ENCODE data around the gene SVIL. TPM values are rescaled to one million over a fixed set of nuclear protein-coding genes. Genes with fewer than 3 reads are reported as not detected.

The SVIL gene
- total and polyA plus RNA-seq, 2 of the 13 experiments (the other 11 are each of a cell fraction or from before 2014, with no cell fraction given) = 3.9 to 12.1 TPM

DNA sequence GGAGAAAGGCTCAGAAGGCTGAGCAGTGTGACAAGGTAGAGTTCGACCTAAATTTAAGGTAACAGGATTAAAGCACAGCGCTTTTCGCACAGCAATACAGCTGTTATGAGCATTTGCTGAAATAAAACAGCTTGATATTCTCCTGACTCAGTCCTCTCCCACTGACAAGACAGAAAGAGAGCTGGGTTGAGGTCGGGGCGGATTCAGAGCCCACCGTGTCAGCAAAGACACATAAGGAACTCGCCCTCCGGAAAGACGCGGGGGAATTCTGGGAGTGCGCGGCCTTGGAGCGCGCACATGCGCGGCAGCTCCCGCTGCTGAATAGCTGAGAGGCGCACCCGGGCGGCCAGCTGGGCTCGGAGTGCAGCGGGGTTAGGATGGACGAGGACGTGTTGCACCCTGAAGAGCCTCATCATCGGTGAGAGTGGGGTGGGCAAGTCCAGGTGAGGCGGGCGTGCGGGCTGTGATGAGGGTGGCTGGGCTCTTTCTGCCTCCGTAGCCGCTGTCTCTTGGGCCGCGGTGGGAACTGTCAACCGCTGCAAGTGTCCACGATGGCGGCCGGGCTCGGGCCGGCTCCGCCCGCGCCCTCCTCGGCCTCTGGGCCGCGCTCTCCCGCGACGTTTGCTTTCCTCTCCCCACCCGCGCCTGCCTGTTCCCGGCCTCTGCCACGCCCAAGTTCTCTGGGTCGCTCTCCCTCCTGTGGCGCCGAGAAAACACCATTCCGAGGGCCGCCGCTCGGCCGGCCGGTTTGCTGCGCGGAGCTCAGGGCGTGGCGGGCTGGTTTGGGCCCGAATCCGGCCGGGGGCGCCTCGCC is 225.3 kb downstream of the SVIL start (continued):
- TF ChIP-seq ERF (CRISPR knock-in tag; IDR thresholded peaks at IDR 0.05) = peak; percentile 82; the same call in 1 of the 2 replicates
- peak; percentile 75; the same call in 1 of the 2 replicates for TF ChIP-seq KDM3A (CRISPR knock-in tag; IDR thresholded peaks at IDR 0.05; ENCODE audit: low read depth)
- TF ChIP-seq ZNF709 (CRISPR knock-in tag; IDR thresholded peaks at IDR 0.05) = peak; percentile 65; the same call in 1 of the 2 replicates
- TF ChIP-seq SMAD3 (CRISPR knock-in tag; IDR thresholded peaks at IDR 0.05) = no peak
- peak; percentile 80; the same call in 1 of the 2 replicates for TF ChIP-seq KAT7 (CRISPR knock-in tag; IDR thresholded peaks at IDR 0.05; ENCODE audit: borderline replicate concordance)
- peak; percentile 81 for TF ChIP-seq ZSCAN31 (CRISPR knock-in tag; IDR thresholded peaks at IDR 0.05; ENCODE audit: low read depth)
- TF ChIP-seq FOXO1 (CRISPR knock-in tag; IDR thresholded peaks at IDR 0.05) = peak; percentile 30; the same call in 1 of the 2 replicates
- TF ChIP-seq, protein P1, sequence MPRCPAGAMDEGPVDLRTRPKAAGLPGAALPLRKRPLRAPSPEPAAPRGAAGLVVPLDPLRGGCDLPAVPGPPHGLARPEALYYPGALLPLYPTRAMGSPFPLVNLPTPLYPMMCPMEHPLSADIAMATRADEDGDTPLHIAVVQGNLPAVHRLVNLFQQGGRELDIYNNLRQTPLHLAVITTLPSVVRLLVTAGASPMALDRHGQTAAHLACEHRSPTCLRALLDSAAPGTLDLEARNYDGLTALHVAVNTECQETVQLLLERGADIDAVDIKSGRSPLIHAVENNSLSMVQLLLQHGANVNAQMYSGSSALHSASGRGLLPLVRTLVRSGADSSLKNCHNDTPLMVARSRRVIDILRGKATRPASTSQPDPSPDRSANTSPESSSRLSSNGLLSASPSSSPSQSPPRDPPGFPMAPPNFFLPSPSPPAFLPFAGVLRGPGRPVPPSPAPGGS (CRISPR knock-in tag; IDR thresholded peaks at IDR 0.05) = peak; percentile 84; the same call in 1 of the 2 replicates
- TF ChIP-seq ZNF556 (CRISPR knock-in tag; IDR thresholded peaks at IDR 0.05; ENCODE audit: borderline replicate concordance) = peak; percentile 62; the same call in 1 of the 2 replicates
- TF ChIP-seq MEF2D (CRISPR knock-in tag; IDR thresholded peaks at IDR 0.05) = peak; percentile 64; the same call in 1 of the 2 replicates
- TF ChIP-seq ZNF747 (CRISPR knock-in tag; IDR thresholded peaks at IDR 0.05; ENCODE audit: borderline replicate concordance) = no peak; the same call in none of the 2 replicates
- TF ChIP-seq NCOR1 (IDR thresholded peaks at IDR 0.05; ENCODE audit: borderline replicate concordance, low read length) = no peak
- TF ChIP-seq ZNF20 (CRISPR knock-in tag; IDR thresholded peaks at IDR 0.05) = no peak; the same call in 1 of the 2 replicates
- peak; percentile 69 for TF ChIP-seq TOPORS (CRISPR knock-in tag; IDR thresholded peaks at IDR 0.05)
- 0 out of 2 replicates have a peak, but pooled peaks have one; percentile 24 for TF ChIP-seq SMYD3 (CRISPR knock-in tag; IDR thresholded peaks at IDR 0.05)
- peak; percentile 90 for TF ChIP-seq KMT2A (CRISPR knock-in tag; IDR thresholded peaks at IDR 0.05)
- TF ChIP-seq ATF2 (CRISPR knock-in tag; IDR thresholded peaks at IDR 0.05) = no peak
- TF ChIP-seq, protein P2, sequence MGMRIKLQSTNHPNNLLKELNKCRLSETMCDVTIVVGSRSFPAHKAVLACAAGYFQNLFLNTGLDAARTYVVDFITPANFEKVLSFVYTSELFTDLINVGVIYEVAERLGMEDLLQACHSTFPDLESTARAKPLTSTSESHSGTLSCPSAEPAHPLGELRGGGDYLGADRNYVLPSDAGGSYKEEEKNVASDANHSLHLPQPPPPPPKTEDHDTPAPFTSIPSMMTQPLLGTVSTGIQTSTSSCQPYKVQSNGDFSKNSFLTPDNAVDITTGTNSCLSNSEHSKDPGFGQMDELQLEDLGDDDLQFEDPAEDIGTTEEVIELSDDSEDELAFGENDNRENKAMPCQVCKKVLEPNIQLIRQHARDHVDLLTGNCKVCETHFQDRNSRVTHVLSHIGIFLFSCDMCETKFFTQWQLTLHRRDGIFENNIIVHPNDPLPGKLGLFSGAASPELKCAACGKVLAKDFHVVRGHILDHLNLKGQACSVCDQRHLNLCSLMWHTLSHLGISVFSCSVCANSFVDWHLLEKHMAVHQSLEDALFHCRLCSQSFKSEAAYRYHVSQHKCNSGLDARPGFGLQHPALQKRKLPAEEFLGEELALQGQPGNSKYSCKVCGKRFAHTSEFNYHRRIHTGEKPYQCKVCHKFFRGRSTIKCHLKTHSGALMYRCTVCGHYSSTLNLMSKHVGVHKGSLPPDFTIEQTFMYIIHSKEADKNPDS (CRISPR knock-in tag; IDR thresholded peaks at IDR 0.05) = peak; percentile 74
- TF ChIP-seq ZNF547 (CRISPR knock-in tag; IDR thresholded peaks at IDR 0.05) = peak; percentile 77; the same call in 1 of the 2 replicates
- TF ChIP-seq ETS1 (CRISPR knock-in tag; IDR thresholded peaks at IDR 0.05) = 0 out of 2 replicates have a peak, but pooled peaks have one; percentile 13
- peak; percentile 58; the same call in 1 of the 2 replicates for TF ChIP-seq ARHGAP35 (CRISPR knock-in tag; IDR thresholded peaks at IDR 0.05; ENCODE audit: borderline replicate concordance)
- TF ChIP-seq ZBTB8A (CRISPR knock-in tag; IDR thresholded peaks at IDR 0.05; ENCODE audit: borderline replicate concordance, low read depth) = no peak
- 0 out of 2 replicates have a peak, but pooled peaks have one; percentile 33 for TF ChIP-seq ZNF317 (CRISPR knock-in tag; IDR thresholded peaks at IDR 0.05)
- 0 out of 2 replicates have a peak, but pooled peaks have one; percentile 72 for TF ChIP-seq ZNF607 (CRISPR knock-in tag; IDR thresholded peaks at IDR 0.05; ENCODE audit: borderline replicate concordance)
